KMS-11 (cell line): ENCODE measurements around the gene LIMS2.

Experiments used
- H2AFZ ChIP-seq: fragments of 200-600 bp; sonication (generic); 2 replicates; pipeline ENCODE4 v1.6.1; 2016; ENCODE audit warnings: antibody characterized with exemption, mixed run types, low read depth
- H3K27ac ChIP-seq: fragments of 200-600 bp; sonication (generic); 2 replicates; pipeline ENCODE4 v1.6.1; 2016; ENCODE audit warnings: mild to moderate bottlenecking, mixed run types
- H3K27me3 ChIP-seq: fragments of 200-600 bp; sonication (generic); 2 replicates; pipeline ENCODE4 v1.6.1; 2017; ENCODE audit warnings: mild to moderate bottlenecking, low read depth, mixed run types, moderate library complexity; ENCODE audit not compliant: insufficient read depth
- H3K36me3 ChIP-seq: fragments of 200-600 bp; sonication (generic); 2 replicates; pipeline ENCODE4 v1.6.1; 2017; ENCODE audit warnings: mild to moderate bottlenecking, mixed run types; ENCODE audit not compliant: insufficient read depth
- H3K4me1 ChIP-seq: fragments of 200-600 bp; sonication (generic); 2 replicates; pipeline ENCODE4 v1.6.1; 2016; ENCODE audit warnings: mild to moderate bottlenecking, low read depth, mixed run types; ENCODE audit not compliant: poor library complexity, severe bottlenecking
- H3K4me2 ChIP-seq: fragments of 200-600 bp; sonication (generic); 2 replicates; pipeline ENCODE4 v1.7.0; 2016; ENCODE audit warnings: mild to moderate bottlenecking, mixed run types
- H3K4me3 ChIP-seq: fragments of 200-600 bp; sonication (generic); IDR thresholded peaks from 2 replicates; pipeline ENCODE4 v1.6.1; 2017; ENCODE audit warnings: low read depth, low read length, mixed read lengths; ENCODE audit not compliant: insufficient read depth
- H3K79me2 ChIP-seq: fragments of 200-600 bp; sonication (generic); 2 replicates; pipeline ENCODE4 v1.6.1; 2016; ENCODE audit warnings: low read depth, mixed run types; ENCODE audit not compliant: insufficient read depth
- H3K9ac ChIP-seq: fragments of 200-600 bp; sonication (generic); 2 replicates; pipeline ENCODE4 v1.6.1; 2016; ENCODE audit warnings: mild to moderate bottlenecking, mixed run types
- H4K20me1 ChIP-seq: fragments of 200-600 bp; sonication (generic); 2 replicates; pipeline ENCODE4 v1.6.1; 2016; ENCODE audit warnings: mild to moderate bottlenecking, mixed run types; ENCODE audit not compliant: insufficient read depth
- TF ChIP-seq, protein P1 (sequence below): fragments of 200-600 bp; sonication (generic); conservative IDR thresholded peaks from 2 replicates; pipeline ENCODE4 v1.6.1; 2017; ENCODE audit warnings: low read depth, mild to moderate bottlenecking, antibody characterized with exemption, low read length, moderate library complexity, mixed read lengths

LIMS2 gene

GRCh38 chr2:127619877-127620705 is 55.2 kb downstream of the LIMS2 start:
- H3K4me2 ChIP-seq: no peak overlapping the region

GRCh38 chr2:127619203-127619590 is 56.1 kb downstream of the LIMS2 start:
- H3K4me3 ChIP-seq: no peak overlapping the region
- TF ChIP-seq, protein P1, sequence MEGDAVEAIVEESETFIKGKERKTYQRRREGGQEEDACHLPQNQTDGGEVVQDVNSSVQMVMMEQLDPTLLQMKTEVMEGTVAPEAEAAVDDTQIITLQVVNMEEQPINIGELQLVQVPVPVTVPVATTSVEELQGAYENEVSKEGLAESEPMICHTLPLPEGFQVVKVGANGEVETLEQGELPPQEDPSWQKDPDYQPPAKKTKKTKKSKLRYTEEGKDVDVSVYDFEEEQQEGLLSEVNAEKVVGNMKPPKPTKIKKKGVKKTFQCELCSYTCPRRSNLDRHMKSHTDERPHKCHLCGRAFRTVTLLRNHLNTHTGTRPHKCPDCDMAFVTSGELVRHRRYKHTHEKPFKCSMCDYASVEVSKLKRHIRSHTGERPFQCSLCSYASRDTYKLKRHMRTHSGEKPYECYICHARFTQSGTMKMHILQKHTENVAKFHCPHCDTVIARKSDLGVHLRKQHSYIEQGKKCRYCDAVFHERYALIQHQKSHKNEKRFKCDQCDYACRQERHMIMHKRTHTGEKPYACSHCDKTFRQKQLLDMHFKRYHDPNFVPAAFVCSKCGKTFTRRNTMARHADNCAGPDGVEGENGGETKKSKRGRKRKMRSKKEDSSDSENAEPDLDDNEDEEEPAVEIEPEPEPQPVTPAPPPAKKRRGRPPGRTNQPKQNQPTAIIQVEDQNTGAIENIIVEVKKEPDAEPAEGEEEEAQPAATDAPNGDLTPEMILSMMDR: no peak
- H3K9ac ChIP-seq: no peak overlapping the region
- no peaks in the 10 kb centered on the region for H3K36me3 ChIP-seq
- no peaks in the 10 kb centered on the region for H3K27me3 ChIP-seq
- H3K79me2 ChIP-seq: no peaks in the 10 kb centered on the region
- no peak overlapping the region for H3K4me2 ChIP-seq
- H3K4me1 ChIP-seq: no peaks in the 10 kb centered on the region
- no peak overlapping the region for H2AFZ ChIP-seq
- no peaks in the 10 kb centered on the region for H4K20me1 ChIP-seq
- no peak overlapping the region for H3K27ac ChIP-seq

More at GRCh38 chr2:127619877-127620705, 55.2 kb downstream of the LIMS2 start:
- no peak overlapping the region for H3K27ac ChIP-seq
- H3K4me3 ChIP-seq: no peak overlapping the region
- no peaks in the 10 kb centered on the region for H4K20me1 ChIP-seq
- TF ChIP-seq, protein P1: no peak
- H3K79me2 ChIP-seq: no peaks in the 10 kb centered on the region
- H2AFZ ChIP-seq: no peak overlapping the region
- H3K27me3 ChIP-seq: no peaks in the 10 kb centered on the region
- H3K9ac ChIP-seq: no peak overlapping the region
- no peaks in the 10 kb centered on the region for H3K36me3 ChIP-seq
- no peaks in the 10 kb centered on the region for H3K4me1 ChIP-seq

GRCh38 chr2:127618551-127619202 is 56.7 kb downstream of the LIMS2 start:
- Histone ChIP-seq H3K79me2 (no peaks in the 10 kb centered on the region), H3K4me3 (no peak overlapping the region), H4K20me1 (no peaks in the 10 kb centered on the region), H3K9ac (no peak overlapping the region), H3K27ac (no peak overlapping the region), H2AFZ (no peak overlapping the region), H3K4me2 (no peak overlapping the region), H3K27me3 (no peaks in the 10 kb centered on the region), H3K4me1 (no peaks in the 10 kb centered on the region), H3K36me3 (no peaks in the 10 kb centered on the region)
- TF ChIP-seq, protein P1: no peak

GRCh38 chr2:127615511-127616166 is 59.7 kb downstream of the LIMS2 start:
- Histone ChIP-seq H3K4me1 (no peaks in the 10 kb centered on the region), H3K4me2 (no peak overlapping the region), H2AFZ (no peak overlapping the region), H3K79me2 (no peaks in the 10 kb centered on the region), H3K36me3 (no peaks in the 10 kb centered on the region), H3K4me3 (no peak overlapping the region), H3K9ac (no peak overlapping the region), H3K27me3 (no peaks in the 10 kb centered on the region), H4K20me1 (no peaks in the 10 kb centered on the region), H3K27ac (no peak overlapping the region)
- TF ChIP-seq, protein P1: no peak
